Adrenal gland (tissue), 12 donors: ENCODE measurements around the gene MYO9B. TPM values are rescaled to one million over a fixed set of nuclear protein-coding genes. Genes with fewer than 3 reads are reported as not detected.
A peak's percentile ranks its signal among the peaks of the same experiment; 100 is the strongest.

Experiments
- DNase-seq, 7 donors: peaks; one replicate each; pipeline ENCODE4 v3.0.0-alpha.2; 2019 to 2020
- H3K27ac ChIP-seq, 5 donors: fragments of 200-600 bp; sonication (generic) in 4 of 5; 1 replicate in 3 of 5; 2 replicates in 2 of 5; pipeline versions ENCODE4 v1.5.1 to v1.8.0; 2016 to 2020; ENCODE audit warnings: mild to moderate bottlenecking in 1 of 5
- H3K27me3 ChIP-seq: fragments of 200-600 bp; 2 replicates; pipeline ENCODE4 v1.8.0; 2021
- H3K36me3 ChIP-seq, 2 donors: fragments of 200-600 bp; replicated peaks in 1 of 2; 1 replicate in 1 of 2; 2 replicates in 1 of 2; pipeline versions ENCODE4 v1.5.1 to v1.8.0; 2018 to 2022
- H3K4me1 ChIP-seq, 2 donors: fragments of 200-600 bp; replicated peaks in 1 of 2; 1 replicate in 1 of 2; 2 replicates in 1 of 2; pipeline versions ENCODE4 v1.5.1 to v1.8.0; 2018 to 2021
- H3K4me3 ChIP-seq, 4 donors: fragments of 200-600 bp; sonication (generic) in 3 of 4; one replicate each; pipeline ENCODE4 v1.5.1; 2016 to 2018
- H3K9me3 ChIP-seq, 3 donors: fragments of 200-600 bp; sonication (generic) in 1 of 3; replicated peaks in 1 of 3; 1 replicate in 2 of 3; 2 replicates in 1 of 3; pipeline versions ENCODE4 v1.5.1 to v1.8.0; 2016 to 2021
- CTCF ChIP-seq, 6 experiments: fragments of 450-650 bp in 4 of 6; fragments of 200-600 bp in 2 of 6; sonication (generic) in 1 of 6; IDR thresholded peaks; 1 replicate in 5 of 6; 2 replicates in 1 of 6; pipeline versions ENCODE4 v1.5.1 to v1.8.0; 2016 to 2021; ENCODE audit warnings: antibody characterized with exemption in 6 of 6, mild to moderate bottlenecking in 2 of 6, moderate library complexity in 1 of 6
- POLR2A ChIP-seq, 2 donors: fragments of 450-650 bp; IDR thresholded peaks; one replicate each; pipeline ENCODE4 v1.6.1; 2017; ENCODE audit warnings: antibody characterized with exemption in 2 of 2, mild to moderate bottlenecking in 2 of 2, moderate library complexity in 1 of 2
- WGBS, 4 donors: extraction: QIAGEN DNeasy Blood & Tissue Kit in 2 of 4; methylation state at CpG; one replicate each; pipeline versions ENCODE4 v1.1.5 to v1.1.7; 2013 to 2017; 5-methylcytosine and 5-hydroxymethylcytosine counted together
- intact Hi-C, 2 donors: fragments of 100-400 bp; cut with DNase I; formaldehyde crosslinking; loops; one replicate each; pipeline versions ENCODE4 v1.14.1 to v1.15.0; 2022 to 2023
- polyA plus RNA-seq, 3 donors: library from polyadenylated mRNA; stranded (reverse); fragments of 200-250 nt in 2 of 3; fragments of 350-450 nt in 1 of 3; fragmentation: Illumina TruSeq in 1 of 3; extraction: RNeasy Lipid Tissue Mini Kit (QIAGEN cat#74804) in 1 of 3; gene quantifications; one replicate each; pipeline ENCODE4 v1.2.3, GENCODE V29; 2013 to 2014
- total RNA-seq, 9 donors: library from RNA; depleted of rRNA in 4 of 9; stranded (reverse); fragments of >200 nt in 4 of 9; fragments of 120-200 nt in 1 of 9; fragmentation: NEBNext Ultra II Directional in 1 of 9; extraction: Animal tissue kit (Norgen Biotek cat#: 25700) in 1 of 9; gene quantifications; one replicate each; pipeline versions ENCODE4 v1.1.0 to v1.2.4, GENCODE V29; 2013 to 2023
- donor health status: healthy with polysubstance abuse.
- donor health status: Bipolar disorder and iron deficiency.
- donor health status: DM: yes; HTN: yes; CAD: no.
- donor health status: DM: no; HTN: no; CAD: no.
- donor health status: DM: no; HTN: no; CAD: no.
- donor health status: DM: yes; HTN: yes; CAD: no.

MYO9B gene
- total and polyA plus RNA-seq, 12 donors: 23.6 to 236 (median 86.3) TPM

- WGBS, 4 donors: 7 to 42% (median 10%) methylated on average over 3 to 58 of the region's 67 CpGs
- Histone ChIP-seq H3K4me3 (peak within 1 kb of the TSS in 1 of 4 donors; percentile 43), H3K9me3 (no peaks in the 10 kb centered on the region), H3K27ac (no peak within 1 kb of the TSS), H3K4me1 (no peaks in the 10 kb centered on the region), H3K27me3 (peaks cover 13% of the 10 kb centered on the region), H3K36me3 (no peaks in the 10 kb centered on the region)
- intact Hi-C loops: no loop called here
- no peak for TF ChIP-seq CTCF (IDR thresholded peaks at IDR 0.05)
- TF ChIP-seq POLR2A (IDR thresholded peaks at IDR 0.05): no peak
- no peak for DNase-seq
Observed at GRCh38 chr19:17026706-17027534, 48.7 kb upstream of the MYO9B start, which contains the start of gene CPAMD8. Gene CPAMD8 (minus strand): TSS chr19:17026810. CDS start chr19:17026642, 168 bp downstream.

GRCh38 chr19:17027535-17027975 lies 48.0 kb upstream of the MYO9B start:
- Histone ChIP-seq H3K4me3 (no peak overlapping the region), H3K4me1 (no peaks in the 10 kb centered on the region), H3K27me3 (peaks cover 13% of the 10 kb centered on the region), H3K27ac (no peak overlapping the region), H3K36me3 (no peaks in the 10 kb centered on the region), H3K9me3 (no peaks in the 10 kb centered on the region)
- DNase-seq: no peak
- WGBS, 4 donors: 54 to 62% (median 60%) methylated on average over 7 of the region's 7 CpGs
- intact Hi-C loops: no loop called here
- TF ChIP-seq CTCF (IDR thresholded peaks at IDR 0.05): no peak
- no peak for TF ChIP-seq POLR2A (IDR thresholded peaks at IDR 0.05)

- intact Hi-C loops: no loop called here
- Histone ChIP-seq H3K9me3 (no peaks in the 10 kb centered on the region), H3K27ac (no peak overlapping the region), H3K36me3 (no peaks in the 10 kb centered on the region), H3K27me3 (no peaks in the 10 kb centered on the region), H3K4me3 (no peak overlapping the region), H3K4me1 (no peaks in the 10 kb centered on the region)
- TF ChIP-seq CTCF (IDR thresholded peaks at IDR 0.05) (no peak), POLR2A (IDR thresholded peaks at IDR 0.05) (no peak)
- WGBS, 4 donors: 86 to 91% (median 86%) methylated on average over 6 of the region's 6 CpGs
- DNase-seq: no peak
Observed at GRCh38 chr19:17031741-17032140, 43.8 kb upstream of the MYO9B start.

GRCh38 chr19:17035842-17036424 lies 39.6 kb upstream of the MYO9B start:
- no peaks in the 10 kb centered on the region for H3K27me3 ChIP-seq

More at GRCh38 chr19:17035842-17036424, 39.6 kb upstream of the MYO9B start:
- TF ChIP-seq POLR2A (IDR thresholded peaks at IDR 0.05) (no peak), CTCF (IDR thresholded peaks at IDR 0.05) (no peak)
- no peaks in the 10 kb centered on the region for H3K9me3 ChIP-seq
- no peak overlapping the region for H3K27ac ChIP-seq
- peak in 6 of 7 donors; percentile 38 to 63 (median 52) for DNase-seq
- 65 to 80% (median 75%) methylated on average over 5 to 15 of the region's 15 CpGs for WGBS, 4 donors
- H3K4me3 ChIP-seq: no peak overlapping the region
- intact Hi-C loops: no loop called here
- no peaks in the 10 kb centered on the region for H3K4me1 ChIP-seq
- H3K36me3 ChIP-seq: no peaks in the 10 kb centered on the region
